IMR-90 (cell line): ENCODE results near the gene GSK3B. TPM values are rescaled to one million over a fixed set of nuclear protein-coding genes. Genes with fewer than 3 reads are reported as not detected.

Source experiments
- ATAC-seq: fragments of 200-7000 bp; cut with Tn5 transposase; 2 replicates; pipeline ENCODE4 v1.9.1; 2020; ENCODE audit warnings: low read depth, mild to moderate bottlenecking, moderate library complexity
- BruUV-seq: library from RNA; stranded (reverse); fragments of 400-500 nt; replicated peaks from 2 replicates; lab custom pipeline; 2021; lab: Mats Ljungman, UMichigan
- CTCF ChIA-PET: fragments of 300-600 bp; formaldehyde crosslinking; extraction: SDS; loops from one replicate; lab custom pipeline; 2021; ENCODE audit warnings: antibody characterized with exemption; lab: Yijun Ruan, JAX
- POLR2A ChIA-PET: fragments of 300-600 bp; sonication (Branson Sonifier 250); formaldehyde crosslinking; loops from one replicate; lab custom pipeline; 2022; ENCODE audit warnings: antibody characterized with exemption; ENCODE audit not compliant: unreplicated experiment; lab: Charles Lee
- DNase-seq: peaks from one replicate; pipeline ENCODE4 v3.0.0; 2013
- H2AFZ ChIP-seq: replicated peaks from 2 replicates; pipeline ENCODE3; 2013; ENCODE audit warnings: low read length, mild to moderate bottlenecking; ENCODE audit not compliant: poor library complexity
- H2AK5ac ChIP-seq: 2 replicates; pipeline ENCODE4 v1.6.1; 2013; ENCODE audit warnings: low read depth, low read length, inconsistent platforms
- H2AK9ac ChIP-seq: replicated peaks from 2 replicates; pipeline ENCODE3; 2013; ENCODE audit warnings: mild to moderate bottlenecking, low read depth, low read length, moderate library complexity; ENCODE audit not compliant: poor library complexity
- H2BK120ac ChIP-seq: 2 replicates; pipeline ENCODE4 v1.6.1; 2013; ENCODE audit warnings: low read depth, low read length, inconsistent platforms
- H2BK15ac ChIP-seq: 3 replicates; pipeline ENCODE4 v1.6.1; 2013; ENCODE audit warnings: low read depth, low read length, inconsistent platforms
- H2BK20ac ChIP-seq: 2 replicates; pipeline ENCODE4 v1.6.1; 2013; ENCODE audit warnings: low read depth, mild to moderate bottlenecking, inconsistent platforms, low read length, moderate library complexity
- H2BK5ac ChIP-seq: 2 replicates; pipeline ENCODE4 v1.6.1; 2013; ENCODE audit warnings: mild to moderate bottlenecking, low read depth, low read length, inconsistent platforms; ENCODE audit not compliant: poor library complexity, severe bottlenecking
- H3K14ac ChIP-seq: replicated peaks from 2 replicates; pipeline ENCODE4 v1.6.1; 2013; ENCODE audit warnings: low read depth, low read length, inconsistent platforms
- H3K18ac ChIP-seq: 2 replicates; pipeline ENCODE4 v1.6.1; 2013; ENCODE audit warnings: low read depth, low read length, control low read depth
- H3K23ac ChIP-seq: 2 replicates; pipeline ENCODE4 v1.6.1; 2013; ENCODE audit warnings: low read depth, low read length, inconsistent platforms
- H3K27ac ChIP-seq: 2 replicates; pipeline ENCODE4 v1.5.1; 2013; ENCODE audit warnings: mild to moderate bottlenecking, control low read depth, low read length; ENCODE audit not compliant: insufficient read depth
- H3K27me3 ChIP-seq: 2 replicates; pipeline ENCODE4 v1.6.1; 2013; ENCODE audit warnings: low read length; ENCODE audit not compliant: control insufficient read depth, insufficient read depth
- H3K36me3 ChIP-seq: 2 replicates; pipeline ENCODE4 v1.6.1; 2013; ENCODE audit warnings: low read length, mixed read lengths; ENCODE audit not compliant: control insufficient read depth, insufficient read depth
- H3K4ac ChIP-seq: 2 replicates; pipeline ENCODE4 v1.6.1; 2013; ENCODE audit warnings: low read depth, low read length, inconsistent platforms
- H3K4me1 ChIP-seq: 2 replicates; pipeline ENCODE4 v1.6.1; 2013; ENCODE audit warnings: low read length, mixed read lengths; ENCODE audit not compliant: control insufficient read depth, insufficient read depth
- H3K4me2 ChIP-seq: 2 replicates; pipeline ENCODE4 v1.6.1; 2013; ENCODE audit warnings: low read depth, mild to moderate bottlenecking, control low read depth, low read length, moderate library complexity
- H3K4me3 ChIP-seq: 2 replicates; pipeline ENCODE4 v1.5.1; 2013; ENCODE audit warnings: low read depth, mild to moderate bottlenecking, control low read depth, low read length, moderate library complexity; ENCODE audit not compliant: insufficient read depth
- H3K56ac ChIP-seq: 2 replicates; pipeline ENCODE4 v1.6.1; 2013; ENCODE audit warnings: low read length, inconsistent platforms; ENCODE audit not compliant: insufficient read depth; ENCODE audit errors: extremely low read depth
- H3K79me1 ChIP-seq, 2 experiments: 2 replicates each; pipeline ENCODE4 v1.6.1; 2013; ENCODE audit warnings: low read length in 2 of 2, inconsistent platforms in 1 of 2, low read depth in 1 of 2
- H3K9ac ChIP-seq: 2 replicates; pipeline ENCODE4 v1.6.1; 2013; ENCODE audit warnings: low read depth, low read length, control low read depth
- H3K9me1 ChIP-seq: 2 replicates; pipeline ENCODE4 v1.6.1; 2013; ENCODE audit warnings: low read length, inconsistent platforms; ENCODE audit not compliant: insufficient read depth
- H3K9me3 ChIP-seq: 2 replicates; pipeline ENCODE4 v1.6.1; 2013; ENCODE audit warnings: low read length; ENCODE audit not compliant: control insufficient read depth, insufficient read depth
- H4K20me1 ChIP-seq: 2 replicates; pipeline ENCODE4 v1.6.1; 2013; ENCODE audit warnings: low read length, inconsistent platforms; ENCODE audit not compliant: insufficient read depth
- H4K5ac ChIP-seq: 2 replicates; pipeline ENCODE4 v1.6.1; 2013; ENCODE audit warnings: mild to moderate bottlenecking, low read depth, low read length, control low read depth
- H4K8ac ChIP-seq, 2 experiments: 2 replicates each; pipeline ENCODE4 v1.6.1; 2013; ENCODE audit warnings: low read depth in 2 of 2, low read length in 2 of 2, control low read depth in 1 of 2, inconsistent platforms in 1 of 2
- H4K91ac ChIP-seq: 2 replicates; pipeline ENCODE4 v1.6.1; 2013; ENCODE audit warnings: low read depth, low read length, inconsistent platforms; ENCODE audit not compliant: insufficient read depth
- BHLHE40 ChIP-seq: fragments of 150-350 bp; IDR thresholded peaks from 2 replicates; pipeline ENCODE4 v1.6.1; 2016; ENCODE audit warnings: mild to moderate bottlenecking, low read depth, low read length
- CEBPB ChIP-seq: IDR thresholded peaks from 2 replicates; pipeline ENCODE4 v1.6.1; 2012; ENCODE audit warnings: low read depth, low read length, improper control_type of control experiment
- MAFK ChIP-seq: IDR thresholded peaks from 2 replicates; pipeline ENCODE4 v1.6.1; 2012; ENCODE audit warnings: low read depth, low read length, improper control_type of control experiment
- MAZ ChIP-seq: IDR thresholded peaks from 2 replicates; pipeline ENCODE4 v1.6.1; 2012; ENCODE audit warnings: low read depth, mild to moderate bottlenecking, low read length, improper control_type of control experiment, moderate library complexity, borderline replicate concordance
- NFE2L2 ChIP-seq: fragments of 150-350 bp; IDR thresholded peaks from 2 replicates; pipeline ENCODE4 v1.6.1; 2016; ENCODE audit warnings: low read depth, mild to moderate bottlenecking, low read length
- RCOR1 ChIP-seq: IDR thresholded peaks from 2 replicates; pipeline ENCODE4 v1.6.1; 2012; ENCODE audit warnings: mild to moderate bottlenecking, low read length, improper control_type of control experiment; ENCODE audit not compliant: insufficient replicate concordance
- SMC3 ChIP-seq: fragments of 150-350 bp; IDR thresholded peaks from 2 replicates; pipeline ENCODE4 v1.6.1; 2016; ENCODE audit warnings: low read depth, mild to moderate bottlenecking, antibody characterized with exemption, low read length, moderate library complexity
- WGBS, 2 experiments: methylation state at CpG; one replicate each; pipeline versions ENCODE4 v1.1.5 to v1.1.7; 2013; ENCODE audit warnings: missing lambda C conversion rate in 2 of 2; ENCODE audit not compliant: insufficient read length in 1 of 2; ENCODE audit errors: extremely low coverage in 2 of 2; 5-methylcytosine and 5-hydroxymethylcytosine counted together
- dilution Hi-C: fragments of 300-500 bp; cut with HindIII; formaldehyde crosslinking; loops from one replicate; pipeline ENCODE4 v1.14.3; 2018; ENCODE audit warnings: low sequenced_read_pairs; ENCODE audit not compliant: unreplicated experiment
- in situ Hi-C: fragments of 300-500 bp; cut with MboI; formaldehyde crosslinking; loops from 3 replicates; pipeline ENCODE4 v1.14.3; 2019; ENCODE audit warnings: low sequenced_read_pairs, inconsistent platforms, mixed read lengths
- intact Hi-C: fragments of 100-400 bp; cut with micrococcal nuclease; formaldehyde crosslinking; loops from 2 replicates; pipeline ENCODE4 v1.10.0; 2022
- polyA plus RNA-seq, 3 experiments: library from polyadenylated mRNA; depleted of rRNA; stranded (reverse); fragments of >200 nt; gene quantifications; 2 replicates each; pipeline ENCODE4 v1.2.3, GENCODE V29; 2012; ENCODE audit warnings: low replicate concordance in 1 of 3
- total RNA-seq: library from RNA; depleted of rRNA; stranded (reverse); fragments of >200 nt; gene quantifications from 2 replicates; pipeline ENCODE4 v1.2.3, GENCODE V29; 2012
- TF ChIP-seq, protein P1 (sequence below): conservative IDR thresholded peaks from 2 replicates; pipeline ENCODE4 v1.5.1; 2012; ENCODE audit warnings: mild to moderate bottlenecking, low read depth, low read length, improper control_type of control experiment
- TF ChIP-seq, protein P2 (sequence below): fragments of 150-350 bp; IDR thresholded peaks from 2 replicates; pipeline ENCODE4 v1.6.1; 2017; ENCODE audit warnings: mild to moderate bottlenecking, antibody characterized with exemption, low read length, low read depth
- TF ChIP-seq, protein P3 (sequence below): fragments of 150-350 bp; IDR thresholded peaks from 2 replicates; pipeline ENCODE4 v1.6.1; 2016; ENCODE audit warnings: low read depth, mild to moderate bottlenecking, low read length, moderate library complexity, borderline replicate concordance

The GSK3B gene
- total and polyA plus RNA-seq, 2 of the 4 experiments (the other 2 are of a cell fraction): 19.2 to 33.2 TPM

DNA sequence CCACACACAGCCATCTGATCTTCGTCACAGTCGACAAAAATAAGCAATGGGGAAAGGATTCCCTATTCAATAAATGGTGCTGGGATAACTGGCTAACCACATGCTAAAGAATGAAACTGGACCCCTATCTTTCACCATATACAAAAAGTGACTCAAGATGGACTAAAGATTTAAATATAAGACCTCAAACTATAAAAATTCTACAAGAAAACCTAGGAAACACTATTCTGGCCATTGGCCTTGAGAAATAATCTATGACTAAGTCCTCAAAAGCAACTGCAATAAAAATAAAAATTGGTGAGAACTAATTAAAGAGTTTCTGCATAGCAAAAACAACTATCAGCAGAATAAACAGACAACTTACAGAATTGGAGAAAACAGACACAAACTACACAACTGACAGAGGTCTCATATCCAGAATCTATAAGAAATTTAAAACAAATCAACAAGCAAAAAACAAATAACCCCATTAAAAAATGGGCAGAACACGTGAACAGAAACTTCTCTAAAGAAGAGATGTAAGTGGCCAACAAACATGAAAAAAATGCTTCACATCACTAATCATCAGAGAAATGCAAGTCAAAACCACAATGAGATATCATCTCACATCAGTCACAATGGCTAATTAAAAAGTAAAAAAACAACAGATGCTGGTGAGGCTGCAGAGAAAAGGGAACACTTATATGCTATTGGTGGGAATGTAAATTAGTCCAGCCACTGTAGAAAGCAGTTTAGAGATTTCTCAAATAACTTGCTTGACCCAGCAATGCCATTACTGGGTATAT, 208.3 kb downstream of the GSK3B start:
- Histone ChIP-seq H4K8ac (no peak overlapping the region), H3K4ac (no peak overlapping the region), H3K36me3 (peaks cover 8% of the 10 kb centered on the region; the same call in 1 of the 2 replicates), H3K4me1 (no peaks in the 10 kb centered on the region), H3K14ac (no peak overlapping the region), H3K4me2 (no peak overlapping the region), H2AK5ac (no peak overlapping the region), H2BK15ac (no peak overlapping the region), H2BK20ac (no peak overlapping the region), H4K5ac (no peak overlapping the region), H3K56ac (no peak overlapping the region), H3K79me1 (peaks cover 4 to 16% of the 10 kb centered on the region in 2 experiments; a peak in 2 of 4 replicates), H3K9me3 (peaks cover 4% of the 10 kb centered on the region), H4K91ac (no peak overlapping the region), H3K18ac (no peak overlapping the region), H3K4me3 (no peak overlapping the region), H2AK9ac (no peak overlapping the region), H3K23ac (no peak overlapping the region), H4K20me1 (no peaks in the 10 kb centered on the region; the same call in 1 of the 2 replicates), H3K27ac (no peak overlapping the region), H3K9ac (no peak overlapping the region), H2AFZ (no peak overlapping the region), H3K27me3 (no peaks in the 10 kb centered on the region), H2BK120ac (no peak overlapping the region), H3K9me1 (no peaks in the 10 kb centered on the region), H2BK5ac (no peak overlapping the region)
- intact Hi-C loops (no loop called here), dilution Hi-C loops (no loop called here), in situ Hi-C loops (no loop called here)
- TF ChIP-seq RCOR1: no peak
- TF ChIP-seq NFE2L2: no peak
- TF ChIP-seq, protein P1, sequence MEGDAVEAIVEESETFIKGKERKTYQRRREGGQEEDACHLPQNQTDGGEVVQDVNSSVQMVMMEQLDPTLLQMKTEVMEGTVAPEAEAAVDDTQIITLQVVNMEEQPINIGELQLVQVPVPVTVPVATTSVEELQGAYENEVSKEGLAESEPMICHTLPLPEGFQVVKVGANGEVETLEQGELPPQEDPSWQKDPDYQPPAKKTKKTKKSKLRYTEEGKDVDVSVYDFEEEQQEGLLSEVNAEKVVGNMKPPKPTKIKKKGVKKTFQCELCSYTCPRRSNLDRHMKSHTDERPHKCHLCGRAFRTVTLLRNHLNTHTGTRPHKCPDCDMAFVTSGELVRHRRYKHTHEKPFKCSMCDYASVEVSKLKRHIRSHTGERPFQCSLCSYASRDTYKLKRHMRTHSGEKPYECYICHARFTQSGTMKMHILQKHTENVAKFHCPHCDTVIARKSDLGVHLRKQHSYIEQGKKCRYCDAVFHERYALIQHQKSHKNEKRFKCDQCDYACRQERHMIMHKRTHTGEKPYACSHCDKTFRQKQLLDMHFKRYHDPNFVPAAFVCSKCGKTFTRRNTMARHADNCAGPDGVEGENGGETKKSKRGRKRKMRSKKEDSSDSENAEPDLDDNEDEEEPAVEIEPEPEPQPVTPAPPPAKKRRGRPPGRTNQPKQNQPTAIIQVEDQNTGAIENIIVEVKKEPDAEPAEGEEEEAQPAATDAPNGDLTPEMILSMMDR: no peak
- no peak for TF ChIP-seq MAFK
- TF ChIP-seq BHLHE40: no peak
- TF ChIP-seq SMC3: no peak
- TF ChIP-seq CEBPB: no peak
- TF ChIP-seq, protein P2, sequence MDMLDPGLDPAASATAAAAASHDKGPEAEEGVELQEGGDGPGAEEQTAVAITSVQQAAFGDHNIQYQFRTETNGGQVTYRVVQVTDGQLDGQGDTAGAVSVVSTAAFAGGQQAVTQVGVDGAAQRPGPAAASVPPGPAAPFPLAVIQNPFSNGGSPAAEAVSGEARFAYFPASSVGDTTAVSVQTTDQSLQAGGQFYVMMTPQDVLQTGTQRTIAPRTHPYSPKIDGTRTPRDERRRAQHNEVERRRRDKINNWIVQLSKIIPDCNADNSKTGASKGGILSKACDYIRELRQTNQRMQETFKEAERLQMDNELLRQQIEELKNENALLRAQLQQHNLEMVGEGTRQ: no peak
- no peak for TF ChIP-seq MAZ
- TF ChIP-seq, protein P3, sequence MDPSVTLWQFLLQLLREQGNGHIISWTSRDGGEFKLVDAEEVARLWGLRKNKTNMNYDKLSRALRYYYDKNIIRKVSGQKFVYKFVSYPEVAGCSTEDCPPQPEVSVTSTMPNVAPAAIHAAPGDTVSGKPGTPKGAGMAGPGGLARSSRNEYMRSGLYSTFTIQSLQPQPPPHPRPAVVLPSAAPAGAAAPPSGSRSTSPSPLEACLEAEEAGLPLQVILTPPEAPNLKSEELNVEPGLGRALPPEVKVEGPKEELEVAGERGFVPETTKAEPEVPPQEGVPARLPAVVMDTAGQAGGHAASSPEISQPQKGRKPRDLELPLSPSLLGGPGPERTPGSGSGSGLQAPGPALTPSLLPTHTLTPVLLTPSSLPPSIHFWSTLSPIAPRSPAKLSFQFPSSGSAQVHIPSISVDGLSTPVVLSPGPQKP: no peak
- ChIA-PET POLR2A (no interaction called here), CTCF (no interaction called here)
- BruUV-seq: no TSS peak
- ATAC-seq (no peak), DNase-seq (no peak)
- no CpG with 5 or more reads among the region's 3 CpGs for WGBS, 2 experiments
